Ovary (tissue), 3 donors: ENCODE results near the gene NCK1.

Experiments
- CTCF ChIP-seq, 3 donors: fragments of 450-650 bp in 2 of 3; fragments of 200-600 bp in 1 of 3; IDR thresholded peaks; one replicate each; pipeline versions ENCODE4 v1.5.1 to v1.8.0; 2016 to 2022; ENCODE audit warnings: antibody characterized with exemption in 3 of 3, mild to moderate bottlenecking in 1 of 3
- EP300 ChIP-seq: sonication (generic); formaldehyde crosslinking; IDR thresholded peaks from one replicate; pipeline ENCODE4 v1.6.1; 2017; ENCODE audit warnings: antibody characterized with exemption
- POLR2A ChIP-seq: fragments of 450-650 bp; IDR thresholded peaks from one replicate; pipeline ENCODE4 v1.6.1; 2017; ENCODE audit warnings: antibody characterized with exemption, mild to moderate bottlenecking, moderate library complexity
- donor health status: DM: no; HTN: no; CAD: no.

- TF ChIP-seq CTCF (IDR thresholded peaks at IDR 0.05): no peak
- TF ChIP-seq POLR2A: no peak
- no peak for TF ChIP-seq EP300
Measured at GRCh38 chr3:136840252-136840651, 21.8 kb upstream of the NCK1 start.
